ENCODE results near the gene CGREF1.

Gene CGREF1

DNA sequence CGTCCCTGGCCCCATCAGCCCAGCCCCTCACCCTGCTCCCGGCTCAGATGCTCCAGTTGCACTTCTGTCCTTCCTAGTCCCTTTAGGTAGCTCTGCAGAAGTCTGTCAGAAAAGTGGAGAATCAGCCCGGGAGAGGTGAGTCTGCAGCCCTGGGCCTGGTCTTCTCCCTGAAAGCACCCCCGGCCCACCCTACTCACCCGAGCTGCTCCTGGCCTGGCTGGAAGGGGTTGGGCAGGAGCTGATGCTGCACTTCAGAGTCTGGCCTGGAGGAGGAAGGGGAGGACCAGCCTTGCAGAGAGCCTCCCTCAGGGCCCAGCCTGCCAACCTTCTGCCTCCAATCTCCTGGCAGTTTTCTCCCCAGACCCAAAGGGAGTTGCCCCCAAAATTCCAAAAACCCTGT is 16.6 kb downstream of the CGREF1 start:
- DNase-seq, result no peak
- H3K79me2 ChIP-seq (ENCODE audit: insufficient read depth, low read length), result no peaks in the 10 kb centered on the region
- no peak overlapping the region for H3K4me3 ChIP-seq (ENCODE audit: low read depth in 1 of 2, low read length in 2 of 2)
- H3K27me3 ChIP-seq (ENCODE audit: insufficient read depth, low read length, poor library complexity), result no peaks in the 10 kb centered on the region
- H2AFZ ChIP-seq (ENCODE audit: low read depth, low read length), result no peak overlapping the region
- TF ChIP-seq EZH2 (IDR thresholded peaks at IDR 0.05; ENCODE audit: borderline replicate concordance, low read depth, low read length, severe bottlenecking), result no peak
- TF ChIP-seq, protein P1, sequence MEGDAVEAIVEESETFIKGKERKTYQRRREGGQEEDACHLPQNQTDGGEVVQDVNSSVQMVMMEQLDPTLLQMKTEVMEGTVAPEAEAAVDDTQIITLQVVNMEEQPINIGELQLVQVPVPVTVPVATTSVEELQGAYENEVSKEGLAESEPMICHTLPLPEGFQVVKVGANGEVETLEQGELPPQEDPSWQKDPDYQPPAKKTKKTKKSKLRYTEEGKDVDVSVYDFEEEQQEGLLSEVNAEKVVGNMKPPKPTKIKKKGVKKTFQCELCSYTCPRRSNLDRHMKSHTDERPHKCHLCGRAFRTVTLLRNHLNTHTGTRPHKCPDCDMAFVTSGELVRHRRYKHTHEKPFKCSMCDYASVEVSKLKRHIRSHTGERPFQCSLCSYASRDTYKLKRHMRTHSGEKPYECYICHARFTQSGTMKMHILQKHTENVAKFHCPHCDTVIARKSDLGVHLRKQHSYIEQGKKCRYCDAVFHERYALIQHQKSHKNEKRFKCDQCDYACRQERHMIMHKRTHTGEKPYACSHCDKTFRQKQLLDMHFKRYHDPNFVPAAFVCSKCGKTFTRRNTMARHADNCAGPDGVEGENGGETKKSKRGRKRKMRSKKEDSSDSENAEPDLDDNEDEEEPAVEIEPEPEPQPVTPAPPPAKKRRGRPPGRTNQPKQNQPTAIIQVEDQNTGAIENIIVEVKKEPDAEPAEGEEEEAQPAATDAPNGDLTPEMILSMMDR (IDR thresholded peaks at IDR 0.05; ENCODE audit: borderline replicate concordance, extremely low read depth, low read length, poor library complexity, severe bottlenecking), result no peak
- no peak for ATAC-seq (ENCODE audit: insufficient read depth, low read depth)
- H3K9ac ChIP-seq (ENCODE audit: low read depth, low read length), result no peak overlapping the region
- 0 out of 2 replicates have a peak, but pooled peaks cover 4% of the 10 kb centered on the region for H3K36me3 ChIP-seq (ENCODE audit: insufficient read depth, low read length)
- 0 out of 2 replicates have a peak, but pooled peaks cover 3% of the 10 kb centered on the region for H4K20me1 ChIP-seq (ENCODE audit: insufficient read depth, low read length)
- H3K4me2 ChIP-seq (ENCODE audit: insufficient read depth, low read length), result no peak overlapping the region
- no peaks in the 10 kb centered on the region for H3K4me1 ChIP-seq (ENCODE audit: insufficient read depth, low read length)
- no peak overlapping the region for H3K27ac ChIP-seq (ENCODE audit: low read length)
- no peaks in the 10 kb centered on the region for H3K9me3 ChIP-seq (ENCODE audit: insufficient read depth, low read length, severe bottlenecking)

DNA sequence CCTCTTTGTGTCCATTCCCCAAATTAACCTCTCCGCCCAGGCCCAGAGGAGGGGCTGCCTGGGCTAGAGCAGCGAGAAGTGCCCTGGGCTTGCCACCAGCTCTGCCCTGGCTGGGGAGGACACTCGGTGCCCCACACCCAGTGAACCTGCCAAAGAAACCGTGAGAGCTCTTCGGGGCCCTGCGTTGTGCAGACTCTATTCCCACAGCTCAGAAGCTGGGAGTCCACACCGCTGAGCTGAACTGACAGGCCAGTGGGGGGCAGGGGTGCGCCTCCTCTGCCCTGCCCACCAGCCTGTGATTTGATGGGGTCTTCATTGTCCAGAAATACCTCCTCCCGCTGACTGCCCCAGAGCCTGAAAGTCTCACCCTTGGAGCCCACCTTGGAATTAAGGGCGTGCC is 18.9 kb downstream of the CGREF1 start:
- no peak overlapping the region for H2AFZ ChIP-seq (ENCODE audit: low read depth, low read length)
- TF ChIP-seq EZH2 (IDR thresholded peaks at IDR 0.05; ENCODE audit: borderline replicate concordance, low read depth, low read length, severe bottlenecking), result no peak
- TF ChIP-seq, protein P1 (IDR thresholded peaks at IDR 0.05; ENCODE audit: borderline replicate concordance, extremely low read depth, low read length, poor library complexity, severe bottlenecking), result no peak
- no peak overlapping the region for H3K4me3 ChIP-seq (ENCODE audit: low read depth in 1 of 2, low read length in 2 of 2)

DNA sequence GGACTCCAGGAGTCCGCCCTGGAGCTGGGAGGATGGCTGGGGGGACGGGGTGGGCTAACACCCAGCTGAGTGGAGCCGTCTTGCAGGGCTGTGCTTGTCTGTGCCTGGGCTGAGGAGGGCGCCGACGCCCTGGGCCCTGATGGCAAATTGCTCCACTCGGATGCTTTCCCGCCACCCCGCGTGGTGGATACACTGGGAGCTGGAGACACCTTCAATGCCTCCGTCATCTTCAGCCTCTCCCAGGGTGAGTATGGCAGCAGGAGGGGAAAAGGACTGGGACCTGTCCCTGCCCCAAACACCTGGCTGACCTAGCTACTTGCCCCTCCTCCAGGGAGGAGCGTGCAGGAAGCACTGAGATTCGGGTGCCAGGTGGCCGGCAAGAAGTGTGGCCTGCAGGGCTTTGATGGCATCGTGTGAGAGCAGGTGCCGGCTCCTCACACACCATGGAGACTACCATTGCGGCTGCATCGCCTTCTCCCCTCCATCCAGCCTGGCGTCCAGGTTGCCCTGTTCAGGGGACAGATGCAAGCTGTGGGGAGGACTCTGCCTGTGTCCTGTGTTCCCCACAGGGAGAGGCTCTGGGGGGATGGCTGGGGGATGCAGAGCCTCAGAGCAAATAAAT is 19.5 kb downstream of the CGREF1 start:
- Histone ChIP-seq H3K27ac (ENCODE audit: low read length) (no peak overlapping the region), H3K36me3 (ENCODE audit: insufficient read depth, low read length) (0 out of 2 replicates have a peak, but pooled peaks cover 4% of the 10 kb centered on the region), H3K4me3 (ENCODE audit: low read depth in 1 of 2, low read length in 2 of 2) (no peak overlapping the region), H3K9ac (ENCODE audit: low read depth, low read length) (no peak overlapping the region), H3K27me3 (ENCODE audit: insufficient read depth, low read length, poor library complexity) (no peaks in the 10 kb centered on the region), H2AFZ (ENCODE audit: low read depth, low read length) (no peak overlapping the region), H3K79me2 (ENCODE audit: insufficient read depth, low read length) (no peaks in the 10 kb centered on the region), H3K4me1 (ENCODE audit: insufficient read depth, low read length) (no peaks in the 10 kb centered on the region), H4K20me1 (ENCODE audit: insufficient read depth, low read length) (0 out of 2 replicates have a peak, but pooled peaks cover 3% of the 10 kb centered on the region), H3K4me2 (ENCODE audit: insufficient read depth, low read length) (no peak overlapping the region), H3K9me3 (ENCODE audit: insufficient read depth, low read length, severe bottlenecking) (no peaks in the 10 kb centered on the region)
- ATAC-seq (ENCODE audit: insufficient read depth, low read depth) (no peak), DNase-seq (no peak)
- TF ChIP-seq EZH2 (IDR thresholded peaks at IDR 0.05; ENCODE audit: borderline replicate concordance, low read depth, low read length, severe bottlenecking), result no peak
- TF ChIP-seq, protein P1 (IDR thresholded peaks at IDR 0.05; ENCODE audit: borderline replicate concordance, extremely low read depth, low read length, poor library complexity, severe bottlenecking), result no peak

More for the DNA sequence above, 18.9 kb downstream of the CGREF1 start:
- Histone ChIP-seq H3K9ac (ENCODE audit: low read depth, low read length) (no peak overlapping the region), H3K27ac (ENCODE audit: low read length) (no peak overlapping the region), H3K9me3 (ENCODE audit: insufficient read depth, low read length, severe bottlenecking) (no peaks in the 10 kb centered on the region), H4K20me1 (ENCODE audit: insufficient read depth, low read length) (0 out of 2 replicates have a peak, but pooled peaks cover 3% of the 10 kb centered on the region), H3K4me1 (ENCODE audit: insufficient read depth, low read length) (no peaks in the 10 kb centered on the region), H3K79me2 (ENCODE audit: insufficient read depth, low read length) (no peaks in the 10 kb centered on the region), H3K27me3 (ENCODE audit: insufficient read depth, low read length, poor library complexity) (no peaks in the 10 kb centered on the region), H3K36me3 (ENCODE audit: insufficient read depth, low read length) (0 out of 2 replicates have a peak, but pooled peaks cover 4% of the 10 kb centered on the region), H3K4me2 (ENCODE audit: insufficient read depth, low read length) (no peak overlapping the region)
- DNase-seq (no peak), ATAC-seq (ENCODE audit: insufficient read depth, low read depth) (no peak)

All from DND-41 (cell line).